Bronchial epithelial cell (primary cell): ENCODE results near the gene MYO1B. TPM values are rescaled to one million over a fixed set of nuclear protein-coding genes. Genes with fewer than 3 reads are reported as not detected.

Source experiments
- DNase-seq: peaks from one replicate; pipeline ENCODE4 v3.0.0-alpha.2; 2010; ENCODE audit warnings: low read depth
- FAIRE-seq: peaks from 2 replicates; lab custom pipeline; 2011; peaks lifted over from hg19 to GRCh38; lab: Jason Lieb, UNC
- H3K27me3 ChIP-seq: 2 replicates; pipeline ENCODE4 v1.5.1; 2011; ENCODE audit warnings: low read length; ENCODE audit not compliant: control insufficient read depth, insufficient read depth
- H3K36me3 ChIP-seq: 2 replicates; pipeline ENCODE4 v1.5.1; 2011; ENCODE audit warnings: low read length; ENCODE audit not compliant: control insufficient read depth, insufficient read depth
- H3K4me3 ChIP-seq: 2 replicates; pipeline ENCODE4 v1.5.1; 2011; ENCODE audit warnings: mild to moderate bottlenecking, low read depth, low read length, control low read depth
- total RNA-seq: library from RNA; depleted of rRNA; stranded (reverse); fragments of >200 nt; gene quantifications from 2 replicates; pipeline ENCODE4 v1.2.1, GENCODE V29; 2014
- TF ChIP-seq, protein P1 (sequence below): IDR thresholded peaks from 2 replicates; pipeline ENCODE4 v1.5.1; 2011; ENCODE audit warnings: mild to moderate bottlenecking, moderate library complexity, low read length, control low read depth, inconsistent platforms; ENCODE audit not compliant: insufficient read depth, severe bottlenecking

MYO1B gene
- total RNA-seq, 1 donor from 2014 or later = 247 TPM

GRCh38 chr2:191417746-191418145, 172.5 kb downstream of the MYO1B start:
- H3K36me3 ChIP-seq = peaks cover 16% of the 10 kb centered on the region

DNA sequence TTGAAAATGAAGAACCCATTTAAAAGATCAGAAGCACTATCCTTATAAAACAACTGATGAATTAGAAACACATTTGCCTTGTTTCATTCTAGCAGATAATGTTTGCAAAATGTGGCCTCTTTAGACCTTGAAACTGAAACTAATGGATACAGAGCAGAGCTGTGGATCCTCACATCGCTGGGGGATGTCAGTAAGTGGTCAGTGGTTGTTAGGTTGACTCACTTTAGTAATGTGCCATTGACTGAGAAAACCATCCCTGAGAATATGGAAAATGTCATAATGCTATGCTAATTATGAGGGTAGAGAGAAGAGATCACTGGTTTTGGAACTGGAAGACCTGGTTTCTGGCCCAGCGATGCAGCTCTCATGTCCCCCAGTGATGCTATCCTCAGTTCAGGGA, 176.7 kb downstream of the MYO1B start:
- Histone ChIP-seq H3K36me3 (peaks cover 10% of the 10 kb centered on the region), H3K27me3 (no peaks in the 10 kb centered on the region), H3K4me3 (no peak overlapping the region)
- FAIRE-seq = no peak
- DNase-seq = no peak
- TF ChIP-seq, protein P1, sequence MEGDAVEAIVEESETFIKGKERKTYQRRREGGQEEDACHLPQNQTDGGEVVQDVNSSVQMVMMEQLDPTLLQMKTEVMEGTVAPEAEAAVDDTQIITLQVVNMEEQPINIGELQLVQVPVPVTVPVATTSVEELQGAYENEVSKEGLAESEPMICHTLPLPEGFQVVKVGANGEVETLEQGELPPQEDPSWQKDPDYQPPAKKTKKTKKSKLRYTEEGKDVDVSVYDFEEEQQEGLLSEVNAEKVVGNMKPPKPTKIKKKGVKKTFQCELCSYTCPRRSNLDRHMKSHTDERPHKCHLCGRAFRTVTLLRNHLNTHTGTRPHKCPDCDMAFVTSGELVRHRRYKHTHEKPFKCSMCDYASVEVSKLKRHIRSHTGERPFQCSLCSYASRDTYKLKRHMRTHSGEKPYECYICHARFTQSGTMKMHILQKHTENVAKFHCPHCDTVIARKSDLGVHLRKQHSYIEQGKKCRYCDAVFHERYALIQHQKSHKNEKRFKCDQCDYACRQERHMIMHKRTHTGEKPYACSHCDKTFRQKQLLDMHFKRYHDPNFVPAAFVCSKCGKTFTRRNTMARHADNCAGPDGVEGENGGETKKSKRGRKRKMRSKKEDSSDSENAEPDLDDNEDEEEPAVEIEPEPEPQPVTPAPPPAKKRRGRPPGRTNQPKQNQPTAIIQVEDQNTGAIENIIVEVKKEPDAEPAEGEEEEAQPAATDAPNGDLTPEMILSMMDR = no peak

More at GRCh38 chr2:191417746-191418145, 172.5 kb downstream of the MYO1B start:
- H3K27me3 ChIP-seq = no peaks in the 10 kb centered on the region
- TF ChIP-seq, protein P1 = no peak
- FAIRE-seq = no peak
- DNase-seq = no peak
- H3K4me3 ChIP-seq = no peak overlapping the region

DNA sequence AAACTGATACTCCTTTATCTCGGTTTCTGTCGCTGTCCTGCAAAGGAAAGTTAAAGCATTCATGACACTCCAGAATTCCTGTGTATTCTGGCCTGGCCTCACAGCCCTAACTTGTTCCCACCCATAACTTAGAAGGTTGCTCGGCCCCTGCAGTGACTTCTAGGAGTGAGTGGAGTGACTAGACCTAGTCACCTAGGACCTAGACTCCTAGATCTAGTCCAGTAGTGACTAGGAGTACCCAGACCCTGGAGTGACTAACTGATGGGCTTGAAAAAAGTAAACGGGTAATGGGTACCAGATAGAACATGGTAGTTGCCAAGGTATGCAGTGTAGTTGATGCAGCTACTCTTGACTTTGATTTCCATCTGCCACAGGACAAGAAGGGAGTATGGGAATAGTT, 181.8 kb downstream of the MYO1B start:
- peaks cover 7% of the 10 kb centered on the region for H3K36me3 ChIP-seq
- no peak for FAIRE-seq

GRCh38 chr2:191428141-191428540, 182.9 kb downstream of the MYO1B start:
- FAIRE-seq (no peak), DNase-seq (no peak)
- TF ChIP-seq, protein P1 = no peak
- H3K27me3 ChIP-seq = no peaks in the 10 kb centered on the region
- no peak overlapping the region for H3K4me3 ChIP-seq
- H3K36me3 ChIP-seq = peaks cover 4% of the 10 kb centered on the region

More for the DNA sequence above, 181.8 kb downstream of the MYO1B start:
- DNase-seq = no peak
- Histone ChIP-seq H3K4me3 (no peak overlapping the region), H3K27me3 (no peaks in the 10 kb centered on the region)
- TF ChIP-seq, protein P1 = no peak

DNA sequence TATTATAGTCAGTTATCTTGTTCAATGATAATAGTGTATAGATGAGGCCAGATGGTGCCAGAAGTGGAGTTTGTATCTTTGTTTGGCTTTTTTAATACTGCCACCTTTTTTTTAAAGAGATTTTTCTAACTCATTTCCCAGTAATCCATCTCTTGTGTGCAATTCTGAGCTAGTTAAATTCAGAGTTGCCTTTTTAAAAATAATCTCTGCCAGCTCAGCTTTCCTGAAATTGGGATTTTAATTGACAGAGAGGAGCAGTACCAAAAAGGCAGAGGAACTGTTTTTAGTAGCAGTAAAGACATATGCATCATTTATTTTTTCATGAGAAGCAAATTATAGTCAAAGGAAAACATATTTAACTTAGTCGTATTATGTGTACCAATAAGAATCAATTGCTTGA, 185.3 kb downstream of the MYO1B start:
- Histone ChIP-seq H3K36me3 (no peaks in the 10 kb centered on the region), H3K27me3 (no peaks in the 10 kb centered on the region), H3K4me3 (no peak overlapping the region)
- no peak for FAIRE-seq
- TF ChIP-seq, protein P1 = no peak
- DNase-seq = no peak

- H3K36me3 ChIP-seq = no peaks in the 10 kb centered on the region
- FAIRE-seq = no peak
- DNase-seq = no peak
- no peak overlapping the region for H3K4me3 ChIP-seq
- no peaks in the 10 kb centered on the region for H3K27me3 ChIP-seq
- TF ChIP-seq, protein P1 = no peak
Measured at GRCh38 chr2:191432121-191432520, 186.9 kb downstream of the MYO1B start.
